Measurements from ENCODE around the gene KRTAP10-1.

GRCh38 chr21:44527983-44528633, 11.9 kb downstream of the KRTAP10-1 start:
- TF ChIP-seq POLR2AphosphoS5 (IDR thresholded peaks at IDR 0.05; ENCODE audit: low read depth, low read length) (no peak), POLR2A (IDR thresholded peaks at IDR 0.05; ENCODE audit: low read depth, low read length) (no peak), TAF1 (IDR thresholded peaks at IDR 0.05; ENCODE audit: low read depth, low read length) (no peak)
